LHCN-M2 (cell line): Measurements from ENCODE around the gene KIRREL2. TPM values are rescaled to one million over a fixed set of nuclear protein-coding genes. Genes with fewer than 3 reads are reported as not detected.
"Not testable (repeated sequence)": the region's sequence is repeated elsewhere in the genome, so short reads cannot be mapped to it uniquely, and the experiment has no call there.

Experiments
- DNase-seq: peaks from one replicate; pipeline ENCODE4 v3.0.0-alpha.2; 2012; ENCODE audit warnings: low read depth
- total RNA-seq: library from RNA; depleted of rRNA; stranded (reverse); fragments of >200 nt; gene quantifications from 2 replicates; pipeline ENCODE4 v1.2.3, GENCODE V29; 2014

The KIRREL2 gene
- total RNA-seq, 1 experiment from 2014 or later = not detected

- no peak for DNase-seq
These were observed 41.2 kb downstream of the KIRREL2 start for GRCh38 chr19:35897706-35898451.

GRCh38 chr19:35898499-35898809 lies 41.7 kb downstream of the KIRREL2 start:
- no peak for DNase-seq

GRCh38 chr19:35899547-35900214 lies 43.0 kb downstream of the KIRREL2 start:
- DNase-seq = peak; percentile 73

GRCh38 chr19:35901055-35901644 lies 44.4 kb downstream of the KIRREL2 start:
- DNase-seq = no peak

GRCh38 chr19:35901854-35902661 lies 45.3 kb downstream of the KIRREL2 start, which contains the start of gene HCST:
Gene HCST, plus strand, starts transcription at chr19:35902529. Its CDS starts 65 bp downstream, at chr19:35902594.
- DNase-seq = no peak

- no peak for DNase-seq
These were observed 46.3 kb downstream of the KIRREL2 start for GRCh38 chr19:35902870-35903475.

- DNase-seq = peak; percentile 39
These were observed 47.0 kb downstream of the KIRREL2 start for GRCh38 chr19:35903550-35904179.

- DNase-seq = no peak
These were observed 47.8 kb downstream of the KIRREL2 start for GRCh38 chr19:35904311-35905068.

GRCh38 chr19:35905178-35905727 lies 48.5 kb downstream of the KIRREL2 start:
- DNase-seq = no peak

GRCh38 chr19:35907377-35907745 lies 50.6 kb downstream of the KIRREL2 start:
- no peak for DNase-seq

- no peak for DNase-seq
These were observed 51.3 kb downstream of the KIRREL2 start, which contains the start of gene TYROBP for GRCh38 chr19:35908010-35908441. Gene TYROBP, minus strand, starts transcription at chr19:35908295. Its CDS starts 67 bp downstream, at chr19:35908228.

GRCh38 chr19:35908973-35909683 lies 52.4 kb downstream of the KIRREL2 start:
- DNase-seq = no peak

GRCh38 chr19:35909684-35910035 lies 52.9 kb downstream of the KIRREL2 start:
- no peak for DNase-seq

GRCh38 chr19:35910355-35910754 lies 53.6 kb downstream of the KIRREL2 start:
- DNase-seq = not testable (repeated sequence)

- no peak for DNase-seq
These were observed 54.5 kb downstream of the KIRREL2 start for GRCh38 chr19:35911173-35911572.

- DNase-seq = no peak
These were observed 55.1 kb downstream of the KIRREL2 start for GRCh38 chr19:35911790-35912189.

GRCh38 chr19:35913589-35913988 lies 56.9 kb downstream of the KIRREL2 start:
- no peak for DNase-seq

- no peak for DNase-seq
These were observed 58.7 kb downstream of the KIRREL2 start for GRCh38 chr19:35915443-35915842.
